ENCODE measurements around the gene SMG5.

- no peak for TF ChIP-seq YY1 (IDR thresholded peaks at IDR 0.05; ENCODE audit: low read depth)
- TF ChIP-seq CEBPB (IDR thresholded peaks at IDR 0.05), result no peak
- TF ChIP-seq MAX (IDR thresholded peaks at IDR 0.05), result no peak
- TF ChIP-seq REST (IDR thresholded peaks at IDR 0.05; ENCODE audit: low read depth), result no peak
- no peak for TF ChIP-seq RAD21 (IDR thresholded peaks at IDR 0.05; ENCODE audit: low read depth)
- TF ChIP-seq EP300 (IDR thresholded peaks at IDR 0.05; ENCODE audit: borderline replicate concordance), result no peak
- TF ChIP-seq CREB1 (IDR thresholded peaks at IDR 0.05; ENCODE audit: low read depth), result no peak
Observed at GRCh38 chr1:156268336-156268735, 14.3 kb downstream of the SMG5 start.

All from Ishikawa (cell line).